ENCODE measurements around the gene LRRFIP1.

LRRFIP1 gene

DNA sequence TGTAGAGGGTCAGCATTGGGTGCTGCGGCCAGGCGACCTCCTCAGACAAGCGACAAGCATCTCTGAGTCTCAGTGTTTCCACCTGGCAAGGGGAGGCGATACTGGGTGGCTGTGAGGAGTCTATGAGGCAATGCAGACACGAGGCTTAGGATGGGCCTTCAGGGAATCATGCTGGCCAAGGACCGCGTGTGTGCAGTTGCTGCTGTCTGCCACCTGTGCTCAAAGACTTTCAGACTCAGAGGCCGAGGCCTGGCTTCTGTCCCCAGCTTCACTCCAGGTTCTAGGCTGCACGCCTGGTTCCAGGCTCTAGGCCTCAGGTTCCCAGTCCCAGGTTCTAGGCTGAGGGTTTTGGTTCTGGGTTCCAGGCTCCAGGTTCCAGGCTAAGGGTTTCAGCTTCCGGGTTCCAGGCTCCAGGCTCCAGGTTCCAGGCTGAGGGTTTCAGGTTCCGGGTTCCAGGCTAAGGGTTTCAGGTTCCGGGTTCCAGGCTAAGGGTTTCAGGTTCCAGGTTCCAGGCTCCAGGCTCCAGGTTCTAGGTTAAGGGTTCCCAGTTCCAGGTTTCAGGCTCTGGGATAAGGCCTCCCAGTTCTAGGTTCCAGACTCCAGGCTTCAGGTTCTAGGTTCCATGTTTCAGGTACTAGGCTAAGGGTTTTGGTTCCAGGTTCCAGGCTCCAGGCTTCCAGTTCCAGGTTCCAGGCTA, 14.8 kb downstream of the LRRFIP1 start:
- no peak for DNase-seq

DNA sequence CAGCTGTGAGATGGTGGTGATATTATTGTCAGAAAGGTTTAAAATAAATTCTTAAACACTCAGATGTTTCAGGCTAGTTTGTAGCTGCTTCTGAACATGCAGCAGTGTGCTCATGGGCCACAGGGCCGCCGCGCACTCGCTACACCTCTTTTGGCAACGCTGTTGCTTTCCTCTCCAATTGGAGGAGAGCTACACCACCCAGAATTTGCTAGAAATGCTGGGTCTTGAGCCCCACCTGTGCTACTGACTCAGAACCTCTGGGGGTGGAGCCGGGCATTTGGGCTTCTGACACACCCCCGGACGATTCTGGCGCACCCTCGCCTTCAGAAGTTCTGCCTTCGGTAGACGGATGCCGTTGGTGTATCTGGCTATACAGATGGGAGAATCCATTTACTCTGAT, 15.7 kb downstream of the LRRFIP1 start:
- DNase-seq = no peak

DNA sequence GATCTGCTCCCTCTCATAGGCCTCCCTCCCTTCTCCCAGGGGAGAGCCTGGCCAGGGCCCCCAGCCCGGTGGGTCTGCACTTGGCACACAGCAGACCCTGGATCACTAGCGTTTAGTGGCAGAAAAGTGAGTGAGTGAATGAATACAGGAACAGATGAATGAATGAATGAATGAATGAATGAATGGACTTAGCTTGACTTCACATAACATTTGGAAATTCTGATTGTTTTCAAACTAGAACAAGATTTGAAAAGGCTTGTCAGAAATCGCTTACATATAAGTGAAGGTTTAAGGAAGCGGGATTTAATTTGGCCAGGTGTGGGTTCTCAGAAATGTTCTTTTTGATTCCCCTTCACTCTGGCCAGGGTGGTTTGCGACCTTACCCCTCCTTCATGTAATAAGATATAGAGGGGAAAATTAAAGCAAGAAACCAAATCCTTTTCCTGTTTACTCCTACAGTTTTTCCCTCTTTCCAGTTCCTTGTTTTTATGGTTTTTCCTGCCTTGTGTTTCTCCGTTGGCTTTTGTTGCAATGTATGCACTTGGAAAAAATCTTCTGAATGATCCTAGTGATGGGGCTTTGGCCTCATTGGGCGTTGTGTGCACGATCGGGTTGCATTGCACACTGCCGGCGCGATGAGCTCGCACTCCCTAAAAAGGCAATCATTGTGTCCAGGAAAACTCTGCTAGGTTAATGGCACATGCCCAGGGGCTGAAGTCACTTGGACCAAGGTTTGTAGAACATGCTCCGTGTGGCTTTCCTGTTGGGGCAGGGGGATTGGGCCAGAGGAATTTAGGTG, 16.4 kb downstream of the LRRFIP1 start:
- no peak for DNase-seq

DNA sequence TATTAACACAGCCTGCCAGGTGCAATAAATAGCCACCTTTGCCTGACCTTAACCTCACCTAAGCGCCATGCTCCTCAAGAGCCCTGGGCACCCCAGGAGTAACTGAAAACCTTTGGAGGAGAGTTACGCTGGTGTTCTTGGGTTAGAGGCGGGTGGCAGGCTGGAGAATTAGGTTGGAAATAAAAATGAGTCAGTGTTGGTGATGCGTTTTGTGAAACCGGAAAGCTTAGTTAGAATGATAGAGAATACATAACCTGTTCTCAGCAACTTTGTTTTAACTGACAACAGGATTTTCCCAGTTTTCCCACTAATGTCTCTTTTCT, 17.0 kb downstream of the LRRFIP1 start:
- DNase-seq = no peak

DNA sequence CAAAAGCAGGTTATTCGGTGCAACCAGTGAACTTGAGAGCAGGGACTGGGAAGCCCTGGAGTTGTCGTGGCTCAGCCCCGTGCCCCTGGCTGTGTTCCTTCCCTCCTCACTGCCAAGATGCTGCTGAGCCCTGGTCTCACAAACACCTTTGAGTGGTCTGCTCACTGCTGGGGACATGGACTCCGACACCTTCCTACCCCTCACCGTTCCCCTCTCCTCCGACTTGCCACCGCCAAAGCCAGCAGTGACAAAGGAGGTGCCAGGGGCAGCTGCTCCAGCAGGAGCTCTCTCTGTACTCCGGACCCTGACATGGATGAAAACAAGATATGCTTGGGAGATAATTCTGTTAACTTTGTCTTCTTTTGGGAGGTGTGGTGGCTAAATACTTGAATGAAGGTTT, 17.9 kb downstream of the LRRFIP1 start:
- DNase-seq = no peak

DNA sequence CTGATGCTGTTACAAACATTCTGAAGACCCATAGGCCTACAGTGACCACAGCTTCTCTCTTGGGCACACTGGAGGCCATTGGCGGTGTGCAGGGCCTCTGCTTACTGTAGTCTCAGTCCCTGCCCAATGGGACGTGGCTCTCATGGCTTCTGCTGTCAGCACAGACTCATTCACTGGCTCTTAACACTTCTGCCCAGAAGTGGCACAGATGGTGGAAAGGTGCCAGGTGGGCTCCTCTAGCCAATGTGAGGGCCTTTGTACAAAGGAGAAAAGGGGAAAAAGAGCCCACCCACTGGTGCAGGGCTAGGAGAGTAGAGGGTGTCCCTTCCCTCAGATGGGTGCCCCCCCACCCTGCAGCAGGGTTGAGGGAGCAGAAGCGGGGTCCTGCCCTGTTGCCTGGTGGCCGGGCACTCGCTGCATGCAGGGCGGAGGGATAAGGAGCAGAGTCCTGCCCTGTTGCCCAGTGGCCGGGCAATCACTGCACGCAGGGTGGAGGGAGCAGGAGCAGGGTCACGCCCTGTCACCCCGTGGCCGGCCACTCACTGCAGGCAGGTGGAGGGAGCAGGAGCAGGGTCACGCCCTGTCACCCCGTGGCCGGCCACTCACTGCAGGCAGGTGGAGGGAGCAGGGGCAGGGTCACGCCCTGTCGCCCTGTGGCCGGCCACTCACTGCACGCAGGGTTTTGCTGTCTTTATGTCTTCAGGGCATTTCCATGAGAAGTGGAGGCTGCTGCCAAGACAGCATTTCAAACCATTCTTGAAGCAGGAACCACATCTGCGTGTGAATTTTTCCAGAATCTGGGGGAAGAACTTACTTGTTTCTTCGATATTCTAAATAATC, 20.0 kb downstream of the LRRFIP1 start:
- DNase-seq = no peak

DNA sequence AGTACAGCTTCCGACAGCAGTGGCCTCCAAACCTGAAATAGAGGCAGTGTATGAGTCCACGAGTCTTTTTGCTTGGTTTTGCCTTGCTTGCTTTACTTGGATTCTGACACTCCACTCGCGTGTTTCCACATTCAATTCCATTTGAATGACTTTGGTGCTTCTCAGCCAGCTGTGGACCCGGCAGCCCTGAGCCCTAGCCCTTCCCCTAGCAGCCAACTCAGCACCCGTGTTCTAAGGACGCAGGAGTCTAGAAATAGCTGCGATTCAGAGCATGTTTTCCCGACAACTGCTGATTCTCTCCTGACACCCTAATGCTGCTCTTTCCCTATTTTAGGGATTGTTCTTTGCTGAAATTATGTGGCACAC, 20.6 kb downstream of the LRRFIP1 start:
- DNase-seq = no peak

DNA sequence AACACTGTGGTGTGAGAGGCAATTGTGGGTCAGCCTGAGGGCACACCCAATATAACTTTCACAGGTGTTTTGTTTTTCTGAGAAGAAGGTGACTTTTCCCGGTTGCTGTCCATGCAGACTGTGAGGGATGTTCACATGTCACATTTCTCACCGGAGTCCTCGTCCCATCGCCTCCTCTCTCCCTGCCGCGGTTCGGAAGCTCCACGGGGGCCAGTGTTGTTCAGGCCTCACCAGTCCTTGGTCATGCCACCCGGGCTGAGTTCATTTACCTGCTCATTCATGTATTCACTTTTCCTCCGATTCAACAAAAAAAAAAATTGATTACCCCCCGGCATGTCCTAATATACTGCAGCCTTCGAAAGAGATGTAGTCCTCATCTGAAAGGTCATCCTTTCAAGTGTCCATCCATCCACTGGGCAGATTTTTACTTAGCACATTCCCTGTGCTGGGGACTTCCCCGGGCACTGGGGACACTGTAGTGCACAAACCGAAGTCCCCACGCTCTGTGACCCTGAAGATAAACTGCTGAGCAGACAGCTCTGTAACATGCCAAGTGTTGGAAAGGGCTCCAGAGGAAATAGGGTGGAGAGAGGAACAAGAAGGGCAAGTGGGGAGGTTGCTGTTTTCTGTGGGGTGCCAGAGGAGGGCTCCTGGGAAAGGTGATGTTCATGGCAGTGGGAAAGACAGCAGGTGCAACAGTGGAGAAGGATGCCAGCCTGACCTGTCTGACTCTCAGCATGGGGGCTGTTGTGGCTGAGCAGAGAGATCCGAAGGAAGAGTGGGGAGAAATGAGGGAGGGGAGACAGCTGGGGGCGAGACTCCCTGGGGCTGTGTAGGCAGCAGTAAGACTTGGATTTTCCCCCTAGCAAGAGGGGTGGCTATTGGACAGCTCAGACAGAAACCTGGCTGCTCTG, 22.4 kb downstream of the LRRFIP1 start:
- DNase-seq = no peak

DNA sequence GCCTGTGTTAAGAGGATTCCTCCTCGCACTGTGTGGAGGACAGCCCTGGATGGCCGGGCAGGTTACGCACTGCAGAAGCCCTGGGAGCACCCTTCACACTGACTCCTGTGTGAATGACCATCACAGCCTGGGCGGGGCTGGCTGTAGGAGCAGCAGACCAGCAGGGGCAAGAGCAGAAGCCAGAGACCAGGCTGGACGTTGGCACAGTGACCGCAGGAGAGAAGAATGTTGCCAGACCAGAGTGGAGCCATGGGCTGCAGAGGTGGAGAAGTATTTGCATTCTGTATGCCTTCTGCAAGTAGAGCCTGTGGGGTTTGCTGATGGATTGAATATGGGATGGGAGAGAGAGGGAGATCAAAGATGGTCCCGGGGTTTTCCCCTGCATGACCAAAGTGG, 23.1 kb downstream of the LRRFIP1 start:
- no peak for DNase-seq

DNA sequence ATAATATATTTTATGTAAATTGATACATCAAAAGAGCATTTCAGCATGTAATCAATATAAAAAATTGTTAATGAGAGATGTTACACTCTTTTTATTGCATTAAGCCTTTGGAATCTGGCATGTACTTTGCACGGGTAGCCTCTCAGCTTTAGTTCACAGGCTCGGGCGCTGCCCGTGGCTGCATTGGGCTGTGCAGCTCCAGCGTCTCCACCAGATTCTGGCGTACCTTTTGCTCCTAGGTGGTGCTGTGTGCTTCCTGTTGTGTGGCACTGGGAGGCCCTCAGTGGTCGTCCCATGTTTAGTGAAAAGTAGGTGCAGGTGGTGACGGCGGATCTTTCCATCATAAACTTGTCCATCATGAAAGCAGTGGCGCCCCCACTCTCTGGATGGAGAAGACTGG, 24.4 kb downstream of the LRRFIP1 start:
- DNase-seq = no peak

DNA sequence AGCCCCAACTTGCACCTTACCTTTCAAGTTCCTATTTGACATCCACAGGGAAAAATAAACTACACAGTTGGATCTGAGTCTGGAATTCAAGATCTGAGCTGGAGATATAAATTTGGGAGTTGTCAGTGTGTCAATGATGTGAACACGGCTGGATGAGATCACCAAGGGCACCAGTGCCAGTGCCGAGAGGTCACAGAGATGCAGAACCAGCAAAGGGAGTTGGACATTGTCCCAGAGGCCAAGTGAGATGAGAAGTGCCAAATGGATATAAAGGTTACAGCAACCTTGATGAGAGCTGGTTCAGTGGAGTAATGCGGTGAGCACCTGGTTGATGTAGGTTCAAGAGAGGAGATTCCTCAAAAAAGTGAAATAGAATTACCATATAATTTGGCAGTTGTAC, 24.8 kb downstream of the LRRFIP1 start:
- no peak for DNase-seq

DNA sequence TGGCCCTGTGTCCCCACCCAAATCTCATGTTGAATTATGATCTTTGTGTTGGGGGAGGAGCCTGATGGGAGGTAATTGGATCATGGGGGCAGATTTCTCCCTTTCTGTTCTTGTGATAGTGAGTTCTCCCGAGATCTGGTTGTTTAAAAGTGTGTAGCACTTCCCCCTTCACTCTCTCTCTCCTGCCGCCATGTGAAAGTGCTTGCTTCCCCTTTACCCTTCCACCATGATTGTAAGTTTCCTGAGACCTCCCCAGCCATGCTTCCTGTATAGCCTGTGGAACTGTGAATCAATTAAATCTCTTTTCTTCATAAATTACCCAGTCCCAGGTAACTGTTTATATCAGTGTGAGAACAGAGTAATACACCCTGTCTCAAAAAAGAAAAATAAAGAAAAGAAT, 25.5 kb downstream of the LRRFIP1 start:
- no peak for DNase-seq

DNA sequence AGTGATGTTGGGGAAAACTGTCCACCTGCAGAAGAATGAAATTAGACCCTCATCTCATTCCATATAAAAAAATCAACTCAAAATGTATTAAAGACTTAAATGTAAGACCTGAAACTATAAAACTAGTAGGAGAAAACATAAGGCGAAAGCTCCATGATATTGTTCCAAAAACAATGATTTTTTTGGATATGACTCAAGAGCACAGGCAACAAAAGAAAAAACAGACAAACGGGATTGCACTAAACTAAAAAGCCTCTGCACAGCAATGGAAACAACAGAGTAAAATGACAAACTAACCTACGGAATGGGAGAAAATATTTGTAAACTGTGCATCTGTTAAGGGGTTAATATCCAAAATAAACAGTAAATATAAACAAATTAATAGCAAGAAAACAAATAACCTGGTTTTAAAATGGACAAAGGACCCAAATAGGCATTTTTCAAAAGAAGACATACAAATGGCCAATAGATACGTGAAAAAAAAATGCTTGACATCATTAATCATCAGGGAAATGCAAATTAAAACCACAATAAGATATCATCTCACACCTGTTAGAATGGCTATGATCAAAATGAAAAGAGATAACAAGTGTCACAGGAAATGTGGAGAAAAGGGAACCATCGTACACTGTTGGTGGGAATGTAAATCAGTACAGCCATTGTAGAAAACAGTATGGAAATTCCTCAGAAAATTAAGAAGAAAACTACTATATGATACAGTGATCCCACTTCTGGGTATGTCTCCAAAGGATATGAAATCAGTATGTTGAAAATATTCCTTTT, 26.6 kb downstream of the LRRFIP1 start:
- DNase-seq = no peak

DNA sequence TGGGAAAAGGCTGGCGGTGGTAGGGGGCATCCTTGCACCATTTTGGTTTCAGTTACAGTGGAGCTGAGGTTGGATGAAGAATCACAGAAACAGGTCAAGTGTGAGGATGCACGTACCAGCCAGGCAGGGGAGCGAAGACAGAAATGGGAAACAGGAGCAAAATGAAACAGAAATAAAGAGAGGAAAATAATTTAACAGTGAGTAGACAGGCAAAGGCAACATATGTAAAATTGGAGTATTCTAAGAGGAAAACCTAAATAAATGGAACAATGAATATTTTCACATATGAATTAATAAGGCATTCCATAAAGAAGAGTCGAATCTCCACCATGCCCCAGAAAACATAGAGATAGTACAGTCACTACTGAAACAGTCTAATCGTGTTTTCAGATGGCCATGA, 29.7 kb downstream of the LRRFIP1 start:
- no peak for DNase-seq

DNA sequence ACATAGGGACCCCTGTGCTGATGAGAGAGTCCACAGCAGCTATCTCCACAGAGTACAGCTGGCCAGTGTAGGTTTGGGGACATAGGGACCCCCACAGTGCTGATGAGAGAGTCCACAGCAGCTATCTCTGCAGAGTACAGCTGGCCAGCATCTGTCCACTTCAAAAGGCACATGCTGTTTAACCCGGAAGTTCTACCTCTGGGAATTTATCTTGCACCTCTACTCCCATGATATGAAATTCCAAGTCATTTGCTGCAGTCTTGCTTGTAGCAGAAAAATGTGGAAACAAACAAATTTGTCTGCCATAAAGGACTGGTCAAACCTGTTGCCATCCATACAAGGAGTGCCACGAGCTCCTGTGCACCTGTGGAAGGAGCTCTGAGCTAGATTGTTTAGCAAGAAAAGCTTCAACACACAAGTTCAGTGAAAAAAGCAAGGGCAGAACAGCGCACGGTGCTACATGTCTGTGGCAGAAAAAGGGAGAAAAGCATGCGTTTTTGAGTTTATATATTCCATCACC, 33.1 kb downstream of the LRRFIP1 start:
- no peak for DNase-seq

DNA sequence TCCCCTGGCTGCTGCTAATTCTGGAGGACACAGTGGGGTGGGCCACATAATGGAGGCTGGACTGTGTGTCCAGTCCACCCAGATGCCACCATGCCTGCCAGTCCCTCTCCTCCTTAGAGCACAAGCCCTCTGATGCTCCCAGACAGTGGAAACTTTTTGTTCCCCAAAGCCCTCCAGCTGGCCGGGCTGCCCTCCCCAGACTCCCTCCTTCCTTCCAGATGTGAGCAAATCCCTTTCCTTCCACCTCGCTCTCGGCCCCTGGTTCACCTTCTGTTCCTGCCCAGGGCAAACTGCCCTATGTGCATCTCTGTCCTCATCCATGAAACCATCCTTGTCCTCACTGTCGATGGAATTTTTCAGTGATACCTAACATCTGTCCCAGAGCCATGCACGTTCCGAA, 33.9 kb downstream of the LRRFIP1 start:
- DNase-seq = no peak

DNA sequence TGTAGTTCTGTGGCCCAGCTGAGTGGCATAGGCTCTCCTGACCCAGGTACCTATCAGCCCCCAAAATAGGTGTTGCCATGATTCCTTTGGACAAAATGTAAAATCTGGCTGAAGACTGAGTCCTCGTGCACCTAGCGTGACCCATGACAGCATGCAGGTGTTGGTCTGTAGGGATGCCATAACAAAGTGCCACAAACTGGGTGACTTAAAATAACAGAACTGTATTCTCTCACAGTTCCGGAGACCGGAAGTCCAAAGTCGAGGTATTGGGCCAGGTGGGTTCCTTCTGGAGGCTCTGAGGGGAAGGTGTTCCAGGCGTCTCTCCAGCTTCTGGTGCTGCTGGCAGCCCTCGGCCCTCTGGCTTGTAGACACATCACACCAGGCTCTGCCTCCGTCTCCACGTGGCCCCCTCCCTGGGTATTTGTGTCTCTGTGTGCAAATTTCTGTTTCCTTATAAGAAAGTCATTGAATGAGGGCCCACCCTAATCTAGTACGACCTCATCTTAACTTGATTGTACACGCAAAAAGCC, 34.5 kb downstream of the LRRFIP1 start:
- DNase-seq = no peak

DNA sequence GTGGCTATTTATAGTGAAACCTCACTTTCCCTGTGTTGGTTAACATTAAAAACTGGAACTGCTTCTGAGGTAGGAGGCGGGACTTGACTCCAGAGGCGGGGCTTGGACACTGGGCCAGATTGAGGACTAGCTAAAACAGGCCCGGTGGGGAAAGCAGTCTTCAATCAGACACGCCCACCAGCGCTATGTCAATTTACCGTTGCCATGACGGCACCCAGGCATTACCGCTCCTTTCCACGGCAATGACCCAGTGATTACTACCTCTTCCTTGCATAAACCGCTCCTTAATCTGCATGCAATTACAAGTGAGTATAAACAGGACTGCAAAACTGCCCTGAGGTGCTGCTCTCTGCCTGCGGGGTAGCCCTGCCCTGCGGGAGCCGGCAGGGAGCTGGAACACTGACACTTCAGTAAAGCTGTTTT, 35.3 kb downstream of the LRRFIP1 start:
- no peak for DNase-seq

DNA sequence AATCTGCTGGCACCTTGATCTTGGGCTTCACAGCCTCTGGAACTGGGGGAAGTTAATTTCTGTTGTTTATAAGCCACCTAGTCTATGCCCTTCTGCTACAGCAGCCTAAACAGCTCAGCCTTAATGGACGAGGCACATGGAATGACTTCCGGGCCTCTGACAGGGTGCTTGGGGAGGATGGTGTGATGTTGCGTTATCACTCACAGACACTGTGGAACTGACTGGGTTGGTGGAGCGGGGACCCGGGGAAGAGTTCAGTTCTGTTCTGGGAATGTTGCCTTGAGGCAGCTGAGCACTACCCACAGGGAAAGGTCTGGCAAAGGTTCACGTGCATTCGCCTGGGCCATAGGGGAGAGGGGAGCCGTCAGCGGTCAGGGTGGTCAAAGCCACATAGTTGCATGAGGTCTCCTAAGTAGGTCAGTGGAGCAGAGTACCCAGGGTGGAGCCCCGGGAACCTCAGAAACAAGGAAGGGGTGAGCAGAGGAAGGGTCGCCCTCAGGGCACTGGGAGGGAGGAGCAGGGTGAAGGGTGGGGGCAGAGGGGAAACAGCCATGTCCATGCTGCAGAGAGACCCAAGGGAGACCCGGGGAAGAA, 36.2 kb downstream of the LRRFIP1 start:
- no peak for DNase-seq

DNA sequence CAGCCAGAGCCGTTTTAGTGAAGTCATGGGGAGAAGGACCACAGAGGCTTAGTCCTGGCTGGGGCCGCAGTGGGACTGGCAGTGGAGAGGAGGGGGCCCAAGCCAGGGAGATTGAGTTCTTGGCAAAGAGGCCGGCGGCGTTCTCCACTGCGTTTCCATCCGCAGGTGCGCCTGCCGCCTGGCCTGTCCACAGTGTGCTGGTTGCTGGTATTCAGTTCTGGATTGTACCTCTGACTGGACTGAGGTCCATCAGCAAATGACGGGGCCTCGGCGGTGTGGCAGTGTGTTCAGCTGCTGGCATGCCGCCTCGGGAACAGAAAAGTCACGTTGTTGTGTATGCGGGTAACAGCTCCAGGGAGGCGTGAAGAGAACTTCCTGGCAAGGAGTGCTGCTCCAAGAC, 36.8 kb downstream of the LRRFIP1 start:
- no peak for DNase-seq

DNA sequence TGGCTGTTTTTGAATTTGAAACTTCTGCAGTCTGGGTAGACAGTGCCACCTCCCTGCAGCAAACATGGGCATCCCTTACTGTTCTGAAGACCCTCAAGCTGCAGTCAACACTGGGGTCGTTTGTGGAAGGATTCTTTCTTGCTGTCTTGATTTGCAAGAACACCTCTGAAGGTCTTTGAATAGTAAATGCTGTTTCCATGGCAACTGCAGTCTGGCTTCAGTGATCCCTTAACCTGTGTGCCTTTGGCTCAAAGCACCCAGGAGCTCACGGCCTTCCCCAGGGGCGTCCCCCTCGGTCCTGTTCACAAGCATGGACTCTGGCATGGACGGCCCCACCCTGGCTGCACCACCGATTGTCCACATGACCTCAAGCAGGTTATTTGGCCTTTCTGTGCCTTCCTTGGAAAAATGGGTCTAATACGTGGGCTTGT, 38.3 kb downstream of the LRRFIP1 start:
- DNase-seq = no peak

All from NCI-H446 treated with DMSO at 0.1 percent for 48 hours (cell line).